ENCODE data around the gene MSH5.

- TF ChIP-seq, protein P1, sequence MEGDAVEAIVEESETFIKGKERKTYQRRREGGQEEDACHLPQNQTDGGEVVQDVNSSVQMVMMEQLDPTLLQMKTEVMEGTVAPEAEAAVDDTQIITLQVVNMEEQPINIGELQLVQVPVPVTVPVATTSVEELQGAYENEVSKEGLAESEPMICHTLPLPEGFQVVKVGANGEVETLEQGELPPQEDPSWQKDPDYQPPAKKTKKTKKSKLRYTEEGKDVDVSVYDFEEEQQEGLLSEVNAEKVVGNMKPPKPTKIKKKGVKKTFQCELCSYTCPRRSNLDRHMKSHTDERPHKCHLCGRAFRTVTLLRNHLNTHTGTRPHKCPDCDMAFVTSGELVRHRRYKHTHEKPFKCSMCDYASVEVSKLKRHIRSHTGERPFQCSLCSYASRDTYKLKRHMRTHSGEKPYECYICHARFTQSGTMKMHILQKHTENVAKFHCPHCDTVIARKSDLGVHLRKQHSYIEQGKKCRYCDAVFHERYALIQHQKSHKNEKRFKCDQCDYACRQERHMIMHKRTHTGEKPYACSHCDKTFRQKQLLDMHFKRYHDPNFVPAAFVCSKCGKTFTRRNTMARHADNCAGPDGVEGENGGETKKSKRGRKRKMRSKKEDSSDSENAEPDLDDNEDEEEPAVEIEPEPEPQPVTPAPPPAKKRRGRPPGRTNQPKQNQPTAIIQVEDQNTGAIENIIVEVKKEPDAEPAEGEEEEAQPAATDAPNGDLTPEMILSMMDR (conservative IDR thresholded peaks at IDR 0.05; ENCODE audit: low read length) = no peak
- TF ChIP-seq EZH2phosphoT487 (IDR thresholded peaks at IDR 0.05; ENCODE audit: borderline replicate concordance) = no peak
Measured at GRCh38 chr6:31715022-31715958, 24.5 kb upstream of the MSH5 start, which contains the start of gene LY6G6D.

Data from Loucy (cell line).